ENCODE measurements around the gene MTSS2.

GRCh38 chr16:70701596-70701995 is 15.7 kb upstream of the MTSS2 start:
- TF ChIP-seq CTCF (IDR thresholded peaks at IDR 0.05; ENCODE audit: poor library complexity, severe bottlenecking) (no peak), POLR2AphosphoS5 (IDR thresholded peaks at IDR 0.05) (no peak), MXI1 (conservative IDR thresholded peaks at IDR 0.05; ENCODE audit: poor library complexity, severe bottlenecking) (no peak), EZH2 (IDR thresholded peaks at IDR 0.05; ENCODE audit: borderline replicate concordance, insufficient read depth, low read length, poor library complexity, severe bottlenecking) (no peak), EP300 (conservative IDR thresholded peaks at IDR 0.05; ENCODE audit: poor library complexity, severe bottlenecking) (no peak)
